NB4 (cell line): Measurements from ENCODE around the gene DNAH1.

Experiments used
- MAX ChIP-seq: IDR thresholded peaks from 2 replicates; pipeline ENCODE4 v1.6.1; 2011; ENCODE audit warnings: low read depth, low read length
- POLR2A ChIP-seq: IDR thresholded peaks from 2 replicates; pipeline ENCODE4 v1.6.1; 2011; ENCODE audit warnings: mild to moderate bottlenecking; ENCODE audit not compliant: insufficient read length; ENCODE audit errors: extremely low read depth
- TF ChIP-seq, protein P1 (sequence below): IDR thresholded peaks from one replicate; pipeline ENCODE4 v1.5.1; 2012; ENCODE audit warnings: low read depth, low read length

DNA sequence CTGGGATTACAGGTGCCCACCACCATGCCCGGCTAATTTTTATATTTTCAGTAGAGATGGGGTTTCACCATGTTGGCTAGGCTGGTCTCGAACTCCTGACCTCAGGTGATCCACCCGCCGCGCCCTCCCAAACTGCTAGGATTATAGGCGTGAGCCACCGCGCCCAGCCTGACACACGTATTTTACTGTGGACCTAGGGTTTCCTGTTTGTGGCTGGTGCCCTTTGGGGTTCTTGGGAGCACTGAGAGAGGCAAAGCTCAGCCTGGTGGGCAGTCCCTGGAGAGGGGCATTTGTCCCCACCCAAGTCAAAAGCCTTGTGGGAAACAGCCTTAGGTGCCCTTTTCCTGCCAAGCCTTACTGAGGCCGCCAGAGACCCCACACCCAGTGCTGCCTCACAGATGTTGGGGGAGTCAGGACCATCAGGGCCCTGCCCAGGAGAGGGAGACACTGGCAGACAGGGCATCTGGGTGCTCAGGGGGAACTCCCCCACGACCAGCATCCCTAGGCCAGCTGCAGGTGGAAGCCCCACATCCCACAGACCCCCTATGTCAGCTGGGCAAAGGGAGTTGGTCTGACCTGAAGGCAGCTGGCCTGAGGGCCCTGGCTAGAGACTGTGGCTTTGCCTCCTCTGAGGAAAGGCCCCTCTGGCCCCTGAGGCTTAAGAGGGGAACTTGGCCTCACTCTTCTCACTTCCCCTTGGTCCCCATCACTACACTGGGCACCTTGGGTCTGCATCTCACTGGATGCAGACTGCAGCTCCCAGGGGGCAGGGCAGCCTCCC, 35.1 kb downstream of the DNAH1 start:
- TF ChIP-seq, protein P1, sequence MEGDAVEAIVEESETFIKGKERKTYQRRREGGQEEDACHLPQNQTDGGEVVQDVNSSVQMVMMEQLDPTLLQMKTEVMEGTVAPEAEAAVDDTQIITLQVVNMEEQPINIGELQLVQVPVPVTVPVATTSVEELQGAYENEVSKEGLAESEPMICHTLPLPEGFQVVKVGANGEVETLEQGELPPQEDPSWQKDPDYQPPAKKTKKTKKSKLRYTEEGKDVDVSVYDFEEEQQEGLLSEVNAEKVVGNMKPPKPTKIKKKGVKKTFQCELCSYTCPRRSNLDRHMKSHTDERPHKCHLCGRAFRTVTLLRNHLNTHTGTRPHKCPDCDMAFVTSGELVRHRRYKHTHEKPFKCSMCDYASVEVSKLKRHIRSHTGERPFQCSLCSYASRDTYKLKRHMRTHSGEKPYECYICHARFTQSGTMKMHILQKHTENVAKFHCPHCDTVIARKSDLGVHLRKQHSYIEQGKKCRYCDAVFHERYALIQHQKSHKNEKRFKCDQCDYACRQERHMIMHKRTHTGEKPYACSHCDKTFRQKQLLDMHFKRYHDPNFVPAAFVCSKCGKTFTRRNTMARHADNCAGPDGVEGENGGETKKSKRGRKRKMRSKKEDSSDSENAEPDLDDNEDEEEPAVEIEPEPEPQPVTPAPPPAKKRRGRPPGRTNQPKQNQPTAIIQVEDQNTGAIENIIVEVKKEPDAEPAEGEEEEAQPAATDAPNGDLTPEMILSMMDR: no peak
- TF ChIP-seq POLR2A: no peak
- TF ChIP-seq MAX: no peak
